GM23338 (cell line): ENCODE measurements around the gene SLC39A11. TPM values are rescaled to one million over a fixed set of nuclear protein-coding genes. Genes with fewer than 3 reads are reported as not detected.

ENCODE experiments used
- ATAC-seq: fragments of 200-7000 bp; cut with Tn5 transposase; 3 replicates; pipeline ENCODE4 v1.9.1; 2020
- DNase-seq: peaks from one replicate; pipeline ENCODE4 v3.0.0-alpha.2; 2015; ENCODE audit warnings: low spot score
- H2AFZ ChIP-seq: fragments of 200-600 bp; sonication (generic); 2 replicates; pipeline ENCODE4 v1.8.0; 2016; ENCODE audit warnings: antibody characterized with exemption, mild to moderate bottlenecking, moderate library complexity
- H3F3A ChIP-seq: fragments of 200-600 bp; sonication (generic); replicated peaks from 2 replicates; pipeline ENCODE4 v1.8.0; 2017; ENCODE audit warnings: antibody characterized with exemption, mixed run types, low read depth
- H3K27ac ChIP-seq: fragments of 200-600 bp; sonication (generic); 2 replicates; pipeline ENCODE4 v1.6.1; 2016; ENCODE audit warnings: low read depth
- H3K27me3 ChIP-seq: fragments of 200-600 bp; sonication (generic); 2 replicates; pipeline ENCODE4 v1.8.0; 2016; ENCODE audit warnings: mild to moderate bottlenecking, mixed run types, moderate library complexity; ENCODE audit not compliant: insufficient read depth
- H3K36me3 ChIP-seq: fragments of 200-600 bp; sonication (generic); 2 replicates; pipeline ENCODE4 v1.8.0; 2016; ENCODE audit warnings: mild to moderate bottlenecking; ENCODE audit not compliant: insufficient read depth
- H3K4me1 ChIP-seq: fragments of 200-600 bp; sonication (generic); 2 replicates; pipeline ENCODE4 v1.8.0; 2016; ENCODE audit warnings: mild to moderate bottlenecking, moderate library complexity; ENCODE audit not compliant: insufficient read depth
- H3K4me2 ChIP-seq: fragments of 200-600 bp; sonication (generic); 2 replicates; pipeline ENCODE4 v1.7.1; 2017; ENCODE audit warnings: mixed run types
- H3K4me3 ChIP-seq: fragments of 200-600 bp; sonication (generic); 2 replicates; pipeline ENCODE4 v1.6.1; 2016; ENCODE audit warnings: mixed run types
- H3K79me2 ChIP-seq: fragments of 200-600 bp; sonication (generic); replicated peaks from 2 replicates; pipeline ENCODE4 v1.8.0; 2017; ENCODE audit warnings: mild to moderate bottlenecking; ENCODE audit not compliant: insufficient read depth
- H3K9me2 ChIP-seq: fragments of 200-600 bp; sonication (generic); 2 replicates; pipeline ENCODE4 v1.8.0; 2017; ENCODE audit not compliant: insufficient read depth
- H4K20me1 ChIP-seq: fragments of 200-600 bp; sonication (generic); replicated peaks from 2 replicates; pipeline ENCODE4 v1.8.0; 2017; ENCODE audit warnings: mild to moderate bottlenecking; ENCODE audit not compliant: insufficient read depth
- H3K27ac Mint-ChIP-seq: 2 replicates; pipeline ENCODE4 v1.8.0; 2020; ENCODE audit warnings: inconsistent platforms, mild to moderate bottlenecking, moderate library complexity, mixed read lengths
- H3K27me3 Mint-ChIP-seq: 3 replicates; pipeline ENCODE4 v1.8.0; 2022; ENCODE audit warnings: low read depth, mild to moderate bottlenecking, moderate library complexity, mixed read lengths, inconsistent platforms; ENCODE audit not compliant: insufficient read depth, poor library complexity
- H3K36me3 Mint-ChIP-seq: 3 replicates; pipeline ENCODE4 v1.8.0; 2021; ENCODE audit warnings: low read depth, mild to moderate bottlenecking, inconsistent platforms, moderate library complexity, mixed read lengths
- H3K4me1 Mint-ChIP-seq: 3 replicates; pipeline ENCODE4 v1.8.0; 2020; ENCODE audit warnings: mild to moderate bottlenecking, inconsistent platforms, mixed read lengths
- H3K4me3 Mint-ChIP-seq: 3 replicates; pipeline ENCODE4 v1.8.0; 2021; ENCODE audit warnings: moderate library complexity, mild to moderate bottlenecking, inconsistent platforms, mixed read lengths
- H3K9me3 Mint-ChIP-seq: 3 replicates; pipeline ENCODE4 v1.8.0; 2020; ENCODE audit warnings: moderate library complexity, mild to moderate bottlenecking, inconsistent platforms, mixed read lengths
- CREB1 ChIP-seq: fragments of 250-450 bp; sonication (Bioruptor Pico); IDR thresholded peaks from 2 replicates; pipeline ENCODE4 v1.5.0; 2020; ENCODE audit warnings: low read depth, mild to moderate bottlenecking, moderate library complexity
- EZH2 ChIP-seq: fragments of 200-600 bp; sonication (generic); IDR thresholded peaks from one replicate; pipeline ENCODE4 v1.8.0; 2017; ENCODE audit warnings: antibody characterized with exemption, mild to moderate bottlenecking, low read depth; ENCODE audit not compliant: unreplicated experiment
- EZH2phosphoT487 ChIP-seq: fragments of 200-600 bp; sonication (generic); IDR thresholded peaks from one replicate; pipeline ENCODE4 v1.8.1; 2018; ENCODE audit warnings: antibody characterized with exemption; ENCODE audit not compliant: unreplicated experiment
- NANOG ChIP-seq: IDR thresholded peaks from 2 replicates; pipeline ENCODE4 v1.6.1; 2016; ENCODE audit warnings: antibody characterized with exemption, borderline replicate concordance
- POLR2AphosphoS5 ChIP-seq: IDR thresholded peaks from 2 replicates; pipeline ENCODE4 v1.6.1; 2016; ENCODE audit warnings: antibody characterized with exemption, low read depth
- STAT1 ChIP-seq: IDR thresholded peaks from one replicate; pipeline ENCODE4 v1.6.1; 2016; ENCODE audit warnings: antibody characterized with exemption; ENCODE audit not compliant: unreplicated experiment
- ZNF114 ChIP-seq: fragments of 250-450 bp; sonication (Bioruptor Pico); IDR thresholded peaks from 2 replicates; pipeline ENCODE4 v1.5.0; 2020; ENCODE audit warnings: mild to moderate bottlenecking, moderate library complexity
- ZNF331 ChIP-seq: fragments of 250-450 bp; sonication (Bioruptor Pico); IDR thresholded peaks from 2 replicates; pipeline ENCODE4 v1.5.0; 2020; ENCODE audit warnings: low read depth, mild to moderate bottlenecking, moderate library complexity
- polyA plus RNA-seq: library from polyadenylated mRNA; unstranded; fragments of >200 nt; fragmentation: Nextera tagmentation; extraction: Ambion mirVana; gene quantifications from 2 replicates; pipeline ENCODE4 v1.2.1, GENCODE V29; 2016
- total RNA-seq: library from RNA; depleted of rRNA; stranded (reverse); fragments of >200 nt; shearing (Covaris generic); gene quantifications from 2 replicates; pipeline ENCODE4 v1.2.3, GENCODE V29; 2014
- TF ChIP-seq, protein P1 (sequence below): IDR thresholded peaks from one replicate; pipeline ENCODE4 v1.6.1; 2018; ENCODE audit warnings: antibody characterized with exemption; ENCODE audit not compliant: unreplicated experiment
- TF ChIP-seq, protein P2 (sequence below): fragments of 250-450 bp; sonication (Bioruptor Pico); IDR thresholded peaks from 2 replicates; pipeline ENCODE4 v1.5.0; 2020; ENCODE audit warnings: mild to moderate bottlenecking, moderate library complexity
- TF ChIP-seq, protein P3 (sequence below): IDR thresholded peaks from 2 replicates; pipeline ENCODE4 v1.6.1; 2016; ENCODE audit warnings: antibody characterized with exemption

SLC39A11 gene
- total and polyA plus RNA-seq, 2 experiments from 2014 or later, result 10.8 to 18.1 TPM

DNA sequence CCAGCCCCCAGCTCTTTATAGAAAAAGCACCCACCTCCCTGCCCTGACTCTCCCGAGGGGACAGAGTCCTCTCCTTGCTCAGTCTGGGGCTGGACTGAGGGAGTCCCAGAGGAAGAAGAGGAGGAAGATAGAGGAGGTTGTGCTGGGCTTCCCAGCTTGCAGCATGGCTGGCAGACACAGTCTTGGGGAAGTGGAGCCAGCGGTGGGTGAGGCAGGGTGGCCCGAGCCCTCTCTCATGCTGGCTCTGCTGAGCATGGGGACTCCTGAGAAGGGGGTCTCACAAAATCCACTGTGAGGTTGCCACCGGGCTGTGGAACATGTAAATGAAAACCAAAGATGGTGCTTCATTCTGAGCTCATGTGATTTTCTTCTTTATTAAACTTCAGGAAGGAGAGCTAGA is 398.5 kb downstream of the SLC39A11 start:
- H3K4me3 ChIP-seq, result no peak overlapping the region
- no peaks in the 10 kb centered on the region for H3K27me3 ChIP-seq
- no peaks in the 10 kb centered on the region for H3K27me3 Mint-ChIP-seq
- no peaks in the 10 kb centered on the region for H4K20me1 ChIP-seq
- no peaks in the 10 kb centered on the region for H3K79me2 ChIP-seq
- no peaks in the 10 kb centered on the region for H3K9me3 Mint-ChIP-seq
- no peaks in the 10 kb centered on the region for H3K4me1 Mint-ChIP-seq
- DNase-seq, result no peak
- H2AFZ ChIP-seq, result no peak overlapping the region
- no peaks in the 10 kb centered on the region for H3K36me3 ChIP-seq
- TF ChIP-seq EZH2phosphoT487, result no peak
- TF ChIP-seq, protein P1, sequence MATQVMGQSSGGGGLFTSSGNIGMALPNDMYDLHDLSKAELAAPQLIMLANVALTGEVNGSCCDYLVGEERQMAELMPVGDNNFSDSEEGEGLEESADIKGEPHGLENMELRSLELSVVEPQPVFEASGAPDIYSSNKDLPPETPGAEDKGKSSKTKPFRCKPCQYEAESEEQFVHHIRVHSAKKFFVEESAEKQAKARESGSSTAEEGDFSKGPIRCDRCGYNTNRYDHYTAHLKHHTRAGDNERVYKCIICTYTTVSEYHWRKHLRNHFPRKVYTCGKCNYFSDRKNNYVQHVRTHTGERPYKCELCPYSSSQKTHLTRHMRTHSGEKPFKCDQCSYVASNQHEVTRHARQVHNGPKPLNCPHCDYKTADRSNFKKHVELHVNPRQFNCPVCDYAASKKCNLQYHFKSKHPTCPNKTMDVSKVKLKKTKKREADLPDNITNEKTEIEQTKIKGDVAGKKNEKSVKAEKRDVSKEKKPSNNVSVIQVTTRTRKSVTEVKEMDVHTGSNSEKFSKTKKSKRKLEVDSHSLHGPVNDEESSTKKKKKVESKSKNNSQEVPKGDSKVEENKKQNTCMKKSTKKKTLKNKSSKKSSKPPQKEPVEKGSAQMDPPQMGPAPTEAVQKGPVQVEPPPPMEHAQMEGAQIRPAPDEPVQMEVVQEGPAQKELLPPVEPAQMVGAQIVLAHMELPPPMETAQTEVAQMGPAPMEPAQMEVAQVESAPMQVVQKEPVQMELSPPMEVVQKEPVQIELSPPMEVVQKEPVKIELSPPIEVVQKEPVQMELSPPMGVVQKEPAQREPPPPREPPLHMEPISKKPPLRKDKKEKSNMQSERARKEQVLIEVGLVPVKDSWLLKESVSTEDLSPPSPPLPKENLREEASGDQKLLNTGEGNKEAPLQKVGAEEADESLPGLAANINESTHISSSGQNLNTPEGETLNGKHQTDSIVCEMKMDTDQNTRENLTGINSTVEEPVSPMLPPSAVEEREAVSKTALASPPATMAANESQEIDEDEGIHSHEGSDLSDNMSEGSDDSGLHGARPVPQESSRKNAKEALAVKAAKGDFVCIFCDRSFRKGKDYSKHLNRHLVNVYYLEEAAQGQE, result no peak
- TF ChIP-seq POLR2AphosphoS5, result no peak
- TF ChIP-seq EZH2, result no peak
- TF ChIP-seq, protein P2, sequence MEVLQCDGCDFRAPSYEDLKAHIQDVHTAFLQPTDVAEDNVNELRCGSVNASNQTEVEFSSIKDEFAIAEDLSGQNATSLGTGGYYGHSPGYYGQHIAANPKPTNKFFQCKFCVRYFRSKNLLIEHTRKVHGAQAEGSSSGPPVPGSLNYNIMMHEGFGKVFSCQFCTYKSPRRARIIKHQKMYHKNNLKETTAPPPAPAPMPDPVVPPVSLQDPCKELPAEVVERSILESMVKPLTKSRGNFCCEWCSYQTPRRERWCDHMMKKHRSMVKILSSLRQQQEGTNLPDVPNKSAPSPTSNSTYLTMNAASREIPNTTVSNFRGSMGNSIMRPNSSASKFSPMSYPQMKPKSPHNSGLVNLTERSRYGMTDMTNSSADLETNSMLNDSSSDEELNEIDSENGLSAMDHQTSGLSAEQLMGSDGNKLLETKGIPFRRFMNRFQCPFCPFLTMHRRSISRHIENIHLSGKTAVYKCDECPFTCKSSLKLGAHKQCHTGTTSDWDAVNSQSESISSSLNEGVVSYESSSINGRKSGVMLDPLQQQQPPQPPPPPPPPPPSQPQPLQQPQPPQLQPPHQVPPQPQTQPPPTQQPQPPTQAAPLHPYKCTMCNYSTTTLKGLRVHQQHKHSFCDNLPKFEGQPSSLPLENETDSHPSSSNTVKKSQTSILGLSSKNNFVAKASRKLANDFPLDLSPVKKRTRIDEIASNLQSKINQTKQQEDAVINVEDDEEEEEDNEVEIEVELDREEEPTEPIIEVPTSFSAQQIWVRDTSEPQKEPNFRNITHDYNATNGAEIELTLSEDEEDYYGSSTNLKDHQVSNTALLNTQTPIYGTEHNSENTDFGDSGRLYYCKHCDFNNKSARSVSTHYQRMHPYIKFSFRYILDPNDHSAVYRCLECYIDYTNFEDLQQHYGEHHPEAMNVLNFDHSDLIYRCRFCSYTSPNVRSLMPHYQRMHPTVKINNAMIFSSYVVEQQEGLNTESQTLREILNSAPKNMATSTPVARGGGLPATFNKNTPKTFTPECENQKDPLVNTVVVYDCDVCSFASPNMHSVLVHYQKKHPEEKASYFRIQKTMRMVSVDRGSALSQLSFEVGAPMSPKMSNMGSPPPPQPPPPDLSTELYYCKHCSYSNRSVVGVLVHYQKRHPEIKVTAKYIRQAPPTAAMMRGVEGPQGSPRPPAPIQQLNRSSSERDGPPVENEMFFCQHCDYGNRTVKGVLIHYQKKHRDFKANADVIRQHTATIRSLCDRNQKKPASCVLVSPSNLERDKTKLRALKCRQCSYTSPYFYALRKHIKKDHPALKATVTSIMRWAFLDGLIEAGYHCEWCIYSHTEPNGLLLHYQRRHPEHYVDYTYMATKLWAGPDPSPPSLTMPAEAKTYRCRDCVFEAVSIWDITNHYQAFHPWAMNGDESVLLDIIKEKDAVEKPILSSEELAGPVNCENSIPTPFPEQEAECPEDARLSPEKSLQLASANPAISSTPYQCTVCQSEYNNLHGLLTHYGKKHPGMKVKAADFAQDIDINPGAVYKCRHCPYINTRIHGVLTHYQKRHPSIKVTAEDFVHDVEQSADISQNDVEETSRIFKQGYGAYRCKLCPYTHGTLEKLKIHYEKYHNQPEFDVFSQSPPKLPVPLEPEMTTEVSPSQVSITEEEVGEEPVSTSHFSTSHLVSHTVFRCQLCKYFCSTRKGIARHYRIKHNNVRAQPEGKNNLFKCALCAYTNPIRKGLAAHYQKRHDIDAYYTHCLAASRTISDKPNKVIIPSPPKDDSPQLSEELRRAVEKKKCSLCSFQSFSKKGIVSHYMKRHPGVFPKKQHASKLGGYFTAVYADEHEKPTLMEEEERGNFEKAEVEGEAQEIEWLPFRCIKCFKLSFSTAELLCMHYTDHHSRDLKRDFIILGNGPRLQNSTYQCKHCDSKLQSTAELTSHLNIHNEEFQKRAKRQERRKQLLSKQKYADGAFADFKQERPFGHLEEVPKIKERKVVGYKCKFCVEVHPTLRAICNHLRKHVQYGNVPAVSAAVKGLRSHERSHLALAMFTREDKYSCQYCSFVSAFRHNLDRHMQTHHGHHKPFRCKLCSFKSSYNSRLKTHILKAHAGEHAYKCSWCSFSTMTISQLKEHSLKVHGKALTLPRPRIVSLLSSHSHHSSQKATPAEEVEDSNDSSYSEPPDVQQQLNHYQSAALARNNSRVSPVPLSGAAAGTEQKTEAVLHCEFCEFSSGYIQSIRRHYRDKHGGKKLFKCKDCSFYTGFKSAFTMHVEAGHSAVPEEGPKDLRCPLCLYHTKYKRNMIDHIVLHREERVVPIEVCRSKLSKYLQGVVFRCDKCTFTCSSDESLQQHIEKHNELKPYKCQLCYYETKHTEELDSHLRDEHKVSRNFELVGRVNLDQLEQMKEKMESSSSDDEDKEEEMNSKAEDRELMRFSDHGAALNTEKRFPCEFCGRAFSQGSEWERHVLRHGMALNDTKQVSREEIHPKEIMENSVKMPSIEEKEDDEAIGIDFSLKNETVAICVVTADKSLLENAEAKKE, result no peak
- no peak for TF ChIP-seq NANOG
- TF ChIP-seq ZNF331, result no peak
- no peak for TF ChIP-seq STAT1
- no peak for TF ChIP-seq CREB1 (CRISPR knock-in tag)
- TF ChIP-seq, protein P3, sequence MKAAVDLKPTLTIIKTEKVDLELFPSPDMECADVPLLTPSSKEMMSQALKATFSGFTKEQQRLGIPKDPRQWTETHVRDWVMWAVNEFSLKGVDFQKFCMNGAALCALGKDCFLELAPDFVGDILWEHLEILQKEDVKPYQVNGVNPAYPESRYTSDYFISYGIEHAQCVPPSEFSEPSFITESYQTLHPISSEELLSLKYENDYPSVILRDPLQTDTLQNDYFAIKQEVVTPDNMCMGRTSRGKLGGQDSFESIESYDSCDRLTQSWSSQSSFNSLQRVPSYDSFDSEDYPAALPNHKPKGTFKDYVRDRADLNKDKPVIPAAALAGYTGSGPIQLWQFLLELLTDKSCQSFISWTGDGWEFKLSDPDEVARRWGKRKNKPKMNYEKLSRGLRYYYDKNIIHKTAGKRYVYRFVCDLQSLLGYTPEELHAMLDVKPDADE, result no peak
- TF ChIP-seq ZNF114, result no peak
- no peaks in the 10 kb centered on the region for H3K4me1 ChIP-seq
- H3K9me2 ChIP-seq, result no peaks in the 10 kb centered on the region
- no peak overlapping the region for H3K4me2 ChIP-seq
- no peak for ATAC-seq
- no peak overlapping the region for H3K27ac Mint-ChIP-seq
- H3F3A ChIP-seq, result no peaks in the 10 kb centered on the region
- no peaks in the 10 kb centered on the region; the same call in 2 of the 3 replicates for H3K36me3 Mint-ChIP-seq
- no peak overlapping the region for H3K27ac ChIP-seq
- no peak overlapping the region for H3K4me3 Mint-ChIP-seq
